HPDE6-E6E7 (cell line): ENCODE data around the gene DNER.
"Not testable (repeated sequence)": the region's sequence is repeated elsewhere in the genome, so short reads cannot be mapped to it uniquely, and the experiment has no call there.

Experiments used
- DNase-seq: peaks from one replicate; pipeline ENCODE4 v3.0.0; 2011; ENCODE audit warnings: missing footprints; ENCODE audit errors: extremely low spot score

DNER gene

DNA sequence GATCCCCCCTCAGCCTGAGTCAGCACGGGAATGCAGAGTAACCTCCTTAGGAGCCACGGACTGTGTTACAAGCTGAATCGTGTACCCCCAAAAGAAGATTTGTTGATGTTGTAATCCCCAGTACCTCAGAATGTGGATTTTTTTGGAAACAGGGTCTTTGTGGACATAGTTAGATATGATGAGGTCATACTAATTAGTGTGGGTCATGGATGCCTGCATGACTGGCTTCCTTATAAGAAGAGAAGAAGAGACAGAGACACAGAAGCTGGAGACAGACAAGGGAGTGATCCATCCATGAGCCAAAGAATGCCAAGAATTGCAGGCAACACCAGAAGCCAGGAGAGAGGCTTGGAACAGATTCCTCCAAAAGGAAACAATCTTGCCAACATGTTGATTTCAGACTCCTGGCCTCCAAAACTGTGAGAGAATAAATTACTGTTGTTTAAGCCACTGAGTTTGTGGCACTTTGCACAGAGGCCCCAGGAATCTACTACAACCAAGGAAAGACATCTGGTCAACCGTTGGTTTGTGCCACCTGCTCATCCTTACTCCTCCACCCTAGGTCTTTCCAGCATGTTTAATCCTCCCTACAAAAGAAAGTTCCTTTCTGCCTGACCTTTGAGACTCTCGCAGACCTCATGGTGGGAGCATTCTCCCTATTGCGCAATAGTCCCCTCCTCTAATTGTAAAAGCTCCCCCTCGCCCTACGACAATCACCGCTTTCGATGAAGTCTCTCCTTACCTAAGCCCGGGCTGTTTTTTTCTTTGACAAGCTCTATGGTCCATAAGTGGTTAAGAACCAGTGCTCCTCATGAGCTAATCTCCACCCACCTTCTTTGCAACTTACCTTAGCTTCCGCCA is 91.6 kb downstream of the DNER start:
- DNase-seq: no peak

DNA sequence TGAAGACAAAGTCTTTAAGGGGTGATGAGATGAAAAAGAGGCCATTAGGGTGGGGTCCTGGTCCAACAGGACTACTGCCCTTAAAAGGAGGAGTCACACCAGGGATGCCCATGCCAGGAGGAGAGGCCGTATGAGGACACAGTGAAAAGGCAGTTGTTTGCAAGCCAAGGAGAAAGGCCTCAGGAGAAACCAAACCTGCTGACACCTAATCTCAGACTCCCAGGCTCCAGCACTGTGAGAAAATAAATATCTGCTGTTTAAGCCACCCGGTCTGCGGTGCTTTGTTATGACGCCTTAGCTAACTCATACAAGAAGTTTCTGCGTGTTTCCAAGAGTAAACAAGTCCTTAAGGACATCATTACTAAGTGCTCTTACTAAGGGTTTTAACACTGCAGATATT is 93.6 kb downstream of the DNER start:
- no peak for DNase-seq

DNA sequence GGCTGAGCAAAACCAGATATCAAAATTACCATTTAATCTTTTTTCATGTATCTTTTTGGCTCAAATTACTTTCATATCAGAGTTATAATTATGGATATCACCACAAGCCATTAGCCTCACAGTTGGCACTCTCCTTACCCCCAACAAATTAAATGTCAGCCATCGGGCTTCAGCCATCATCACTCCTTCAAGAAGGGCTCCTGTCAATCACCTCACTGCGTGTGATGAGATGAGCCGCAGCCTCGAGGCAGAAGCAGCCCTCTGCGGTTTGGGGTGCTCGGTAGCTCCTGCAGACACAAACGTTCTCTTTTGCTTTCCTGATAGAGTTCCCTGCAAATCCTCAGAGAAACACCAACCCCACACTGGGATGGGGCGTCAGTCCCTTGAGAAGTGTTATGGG is 94.1 kb downstream of the DNER start:
- no peak for DNase-seq

GRCh38 chr2:229616433-229616832 is 97.9 kb downstream of the DNER start:
- no peak for DNase-seq

DNA sequence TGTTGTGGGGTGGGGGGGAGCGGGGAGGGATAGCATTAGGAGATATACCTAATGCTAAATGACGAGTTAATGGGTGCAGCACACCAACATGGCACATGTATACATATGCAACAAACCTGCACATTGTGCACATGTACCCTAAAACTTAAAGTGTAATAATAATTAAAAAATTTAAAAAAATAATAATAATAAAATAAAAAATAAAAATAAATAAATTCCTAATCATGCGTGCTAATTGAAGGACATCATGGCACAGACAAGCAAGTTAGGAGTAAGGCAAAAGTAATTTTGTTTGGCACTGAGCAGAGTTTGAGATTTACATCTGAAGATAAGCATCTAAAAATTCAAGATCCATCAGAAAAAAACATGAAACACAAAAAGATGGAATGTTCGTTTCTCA is 100.3 kb downstream of the DNER start:
- DNase-seq: not testable (repeated sequence)

DNA sequence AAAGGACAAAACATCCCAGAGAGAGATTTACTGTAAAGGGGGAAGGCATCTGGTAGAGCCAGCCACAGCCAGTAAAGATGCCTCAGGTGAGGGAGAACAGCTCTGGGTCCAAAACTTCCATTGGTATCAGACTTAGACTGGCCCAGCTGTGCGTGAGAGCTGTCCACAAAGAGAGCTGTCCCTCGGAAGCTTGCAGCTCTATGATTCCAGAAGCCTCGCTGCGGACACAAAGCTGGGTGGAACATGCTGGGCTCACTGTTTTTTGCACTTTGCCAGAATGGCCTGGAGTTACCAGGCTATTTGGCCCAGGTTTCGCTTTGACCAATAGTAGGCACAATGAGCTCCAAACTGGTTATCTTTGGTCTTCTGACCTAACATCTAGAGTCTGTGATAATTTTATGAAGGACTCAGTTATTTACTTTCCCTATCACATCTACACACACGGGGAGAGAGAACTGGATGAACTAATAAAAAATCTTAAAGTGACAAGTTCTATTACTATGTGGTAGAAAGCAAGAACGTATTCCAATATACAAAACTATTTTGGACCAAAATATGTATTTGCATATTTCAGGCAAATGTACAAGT is 101.9 kb downstream of the DNER start:
- DNase-seq: no peak

DNA sequence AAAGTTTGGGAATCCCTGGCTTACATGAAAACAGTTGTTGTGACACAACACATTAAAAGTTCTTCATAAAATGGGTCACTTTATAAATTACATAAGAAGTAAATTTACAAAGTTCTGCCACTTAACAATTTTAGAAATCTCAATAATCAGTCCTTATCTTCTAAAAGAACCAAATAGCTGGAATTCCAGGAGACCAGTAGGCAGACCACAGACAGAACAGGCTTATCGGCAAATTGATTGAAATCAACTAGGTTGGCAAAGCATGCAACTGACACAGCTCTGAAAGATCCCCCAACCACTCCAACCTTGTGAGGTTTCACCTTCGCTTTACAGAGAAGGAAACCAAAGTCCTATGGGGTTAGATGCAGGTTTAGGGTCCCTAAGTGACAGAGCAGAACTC is 103.0 kb downstream of the DNER start:
- DNase-seq: no peak

DNA sequence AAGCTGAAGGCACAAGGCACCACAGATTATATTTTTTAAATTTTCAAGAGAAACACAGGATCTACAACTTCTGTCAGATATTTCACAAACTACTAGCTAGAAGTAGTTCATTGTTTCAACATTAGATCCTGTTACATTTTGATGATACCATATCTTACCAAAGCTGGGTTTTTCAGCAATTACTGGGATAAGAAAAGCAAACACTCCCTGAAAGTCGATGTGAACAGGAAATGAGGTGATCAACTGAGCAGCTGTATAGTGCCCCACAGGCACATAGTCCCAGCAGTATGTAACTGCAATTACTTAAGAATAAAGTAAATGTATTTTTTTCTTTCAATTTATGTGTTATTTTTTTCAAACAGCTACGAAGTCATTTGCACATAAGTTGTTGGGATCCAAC is 103.5 kb downstream of the DNER start:
- DNase-seq: no peak

- no peak for DNase-seq
Measured at GRCh38 chr2:229610333-229610732, 104.0 kb downstream of the DNER start.

DNA sequence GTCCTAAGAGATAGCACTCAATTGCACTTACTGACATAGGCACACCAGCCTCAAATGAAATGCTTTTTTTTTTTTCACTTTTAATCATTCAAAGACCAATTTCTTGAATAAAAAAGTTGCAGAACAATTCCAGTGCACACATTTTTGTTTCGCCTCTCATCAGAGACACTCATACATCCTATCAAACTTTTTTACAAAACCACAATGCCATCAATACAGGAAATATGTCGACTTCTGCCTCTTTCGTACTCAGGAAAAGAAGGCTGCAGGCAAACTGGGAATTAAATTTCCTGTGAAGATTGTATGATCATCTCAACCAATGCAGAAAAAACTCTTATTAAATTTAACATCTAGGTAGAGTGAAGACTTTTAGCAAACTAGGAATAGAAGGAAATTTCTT is 112.4 kb downstream of the DNER start:
- DNase-seq: no peak

GRCh38 chr2:229601396-229601795 is 113.0 kb downstream of the DNER start:
- no peak for DNase-seq

- DNase-seq: no peak
Measured at GRCh38 chr2:229598227-229598626, 116.1 kb downstream of the DNER start.

DNA sequence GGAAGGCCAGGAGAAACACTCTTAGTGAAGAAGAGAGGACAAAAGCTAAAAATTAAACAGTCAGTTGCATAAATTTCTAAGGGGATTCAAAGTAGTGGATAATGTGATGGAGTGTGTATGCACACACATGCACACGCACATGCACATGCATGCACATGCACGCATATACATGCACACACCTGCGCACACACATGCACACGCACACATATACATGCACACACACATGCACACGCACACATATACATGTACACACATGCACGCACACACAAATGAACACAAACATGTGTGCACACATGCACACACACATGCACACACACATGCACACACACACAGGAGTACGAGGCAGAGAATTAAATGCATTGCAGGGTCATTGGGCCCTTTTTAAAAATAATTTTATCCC is 117.6 kb downstream of the DNER start:
- DNase-seq: no peak

- DNase-seq: no peak
Measured at GRCh38 chr2:229591611-229592010, 122.7 kb downstream of the DNER start.

DNA sequence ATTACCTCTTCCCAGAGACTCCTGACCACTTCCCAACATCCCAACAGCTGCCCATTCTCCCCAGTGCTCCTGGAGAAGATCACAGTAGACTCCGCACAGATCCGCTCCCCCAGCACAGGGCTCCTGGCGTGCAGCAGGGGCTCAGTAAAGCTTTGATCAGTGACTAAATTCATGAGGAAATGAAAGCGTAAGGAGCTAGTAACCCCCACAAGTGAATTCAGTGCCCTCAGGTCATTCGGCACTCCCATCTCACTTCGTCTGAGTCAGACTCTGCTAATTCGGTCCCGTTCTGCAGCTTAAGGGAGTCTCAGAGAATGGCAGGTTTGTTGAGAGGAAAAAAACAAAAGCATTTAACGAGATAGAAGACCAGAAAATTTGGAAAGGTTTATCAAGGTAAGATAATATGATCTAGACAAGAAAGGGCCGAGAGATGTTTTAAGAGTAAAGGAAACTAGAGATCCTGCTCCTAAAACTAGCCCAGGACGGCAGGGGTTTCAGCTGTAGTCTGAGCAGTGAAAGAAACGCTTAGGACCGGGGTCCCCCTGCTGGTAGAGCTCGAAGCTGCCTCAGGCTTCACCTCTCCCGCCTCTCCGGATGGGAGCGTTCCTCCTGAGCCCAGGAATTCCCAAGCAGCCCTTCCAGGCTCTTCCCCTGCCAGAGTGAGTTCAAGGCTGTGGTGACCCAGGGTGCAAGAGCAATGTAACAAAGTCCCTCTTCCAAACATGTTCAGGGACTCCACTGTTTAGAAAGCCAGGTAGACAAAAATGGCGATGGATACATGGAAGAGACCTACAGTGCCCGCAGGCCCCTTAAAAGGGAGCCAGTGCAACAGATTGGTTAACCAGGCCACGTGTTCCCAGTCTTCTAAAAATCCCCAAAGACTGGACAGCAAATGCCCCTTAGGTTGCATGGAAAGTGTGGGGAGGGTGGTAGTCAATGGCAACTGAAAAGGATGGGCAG is 127.3 kb downstream of the DNER start:
- peak; percentile 86 for DNase-seq

DNA sequence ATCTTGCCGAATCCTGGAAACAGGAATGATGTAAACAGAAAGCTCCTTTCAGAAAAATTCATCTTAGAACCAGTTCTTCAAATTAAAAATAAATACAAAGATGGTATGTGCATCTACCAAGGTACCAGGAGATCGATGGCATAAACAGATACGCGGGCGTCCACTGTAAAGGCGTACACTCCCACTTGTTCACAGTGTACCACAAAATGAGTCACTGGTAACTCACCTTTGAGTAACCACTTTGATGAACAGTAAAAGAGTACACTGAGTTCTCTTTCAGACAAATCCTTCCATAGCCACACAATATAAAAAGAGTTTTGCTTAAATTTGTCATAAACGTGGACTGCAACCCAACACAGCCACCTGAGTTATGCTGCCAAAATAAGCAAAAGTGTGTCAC is 128.3 kb downstream of the DNER start:
- peak; percentile 71 for DNase-seq

- DNase-seq: no peak
Measured at GRCh38 chr2:229582151-229582550, 132.2 kb downstream of the DNER start.

GRCh38 chr2:229578052-229578846 is 136.1 kb downstream of the DNER start:
- no peak for DNase-seq

DNA sequence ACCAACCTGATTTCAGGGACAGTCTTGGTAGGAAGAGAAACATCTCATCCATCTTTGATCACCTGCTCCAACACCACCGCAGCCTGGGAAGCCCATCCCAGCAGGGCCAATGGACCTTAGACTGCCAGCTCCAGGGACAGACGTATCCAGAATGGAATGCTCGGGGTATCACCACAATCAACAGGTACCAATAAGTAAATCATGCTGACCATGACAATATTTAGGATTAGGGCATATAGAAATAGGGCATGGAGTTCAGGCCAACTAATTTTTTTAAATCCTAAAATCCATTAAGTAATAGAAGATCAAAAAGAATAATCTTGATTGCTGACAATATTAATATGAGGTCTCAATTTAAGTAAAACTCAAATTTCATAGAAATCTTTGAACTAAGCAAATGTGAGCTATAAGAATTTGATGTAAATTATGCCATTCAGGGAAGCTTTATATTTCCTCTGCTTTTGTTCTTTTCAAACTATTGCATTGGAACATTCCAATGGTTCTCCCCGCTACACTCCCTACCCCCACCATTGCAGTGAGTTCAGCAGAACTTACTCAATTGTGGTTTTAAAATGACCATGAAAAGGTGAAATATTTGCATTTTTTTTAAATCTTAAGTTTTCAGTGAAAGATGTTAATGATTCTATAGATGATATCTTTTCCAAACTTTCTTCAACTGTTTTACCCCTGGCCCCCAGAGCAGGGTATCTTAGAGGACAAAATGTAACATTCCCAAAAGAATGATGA is 138.6 kb downstream of the DNER start:
- DNase-seq: no peak

DNA sequence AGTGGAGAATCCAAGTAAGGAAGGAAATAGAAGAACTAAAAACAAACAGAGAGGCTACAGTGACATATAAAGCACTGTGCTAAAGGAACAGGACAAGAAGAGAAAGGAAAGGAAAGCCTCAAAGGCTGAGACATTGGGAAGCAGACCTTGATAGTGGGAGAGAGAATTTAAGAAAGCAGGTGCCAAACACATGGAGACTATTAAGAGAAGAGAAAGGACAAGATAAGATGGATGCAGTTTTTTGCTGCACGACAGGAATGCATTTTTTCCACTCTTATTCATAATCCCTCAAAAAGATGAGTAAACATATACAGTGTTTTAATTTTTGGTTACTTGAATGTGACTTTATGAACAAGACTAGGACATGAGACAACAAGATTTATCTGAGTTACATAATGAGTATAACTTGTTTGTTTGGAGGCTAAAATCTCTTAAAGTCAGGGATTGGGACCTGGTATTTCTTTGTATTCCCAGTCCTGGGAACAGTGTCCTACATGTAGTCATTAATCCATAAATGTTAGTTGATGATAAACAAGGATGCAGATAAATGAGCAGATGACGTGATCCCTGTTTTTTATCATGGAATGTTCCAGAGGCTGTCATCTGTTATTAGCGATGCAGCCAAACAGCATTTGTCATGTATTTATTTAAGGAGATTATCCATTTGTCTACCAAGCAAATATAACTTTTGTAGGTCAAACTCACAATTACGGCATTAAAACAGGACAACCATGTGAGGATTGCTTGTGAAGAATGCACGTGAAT is 141.7 kb downstream of the DNER start:
- DNase-seq: no peak
